ENCODE data around the gene TXNRD1.

The TXNRD1 gene

DNA sequence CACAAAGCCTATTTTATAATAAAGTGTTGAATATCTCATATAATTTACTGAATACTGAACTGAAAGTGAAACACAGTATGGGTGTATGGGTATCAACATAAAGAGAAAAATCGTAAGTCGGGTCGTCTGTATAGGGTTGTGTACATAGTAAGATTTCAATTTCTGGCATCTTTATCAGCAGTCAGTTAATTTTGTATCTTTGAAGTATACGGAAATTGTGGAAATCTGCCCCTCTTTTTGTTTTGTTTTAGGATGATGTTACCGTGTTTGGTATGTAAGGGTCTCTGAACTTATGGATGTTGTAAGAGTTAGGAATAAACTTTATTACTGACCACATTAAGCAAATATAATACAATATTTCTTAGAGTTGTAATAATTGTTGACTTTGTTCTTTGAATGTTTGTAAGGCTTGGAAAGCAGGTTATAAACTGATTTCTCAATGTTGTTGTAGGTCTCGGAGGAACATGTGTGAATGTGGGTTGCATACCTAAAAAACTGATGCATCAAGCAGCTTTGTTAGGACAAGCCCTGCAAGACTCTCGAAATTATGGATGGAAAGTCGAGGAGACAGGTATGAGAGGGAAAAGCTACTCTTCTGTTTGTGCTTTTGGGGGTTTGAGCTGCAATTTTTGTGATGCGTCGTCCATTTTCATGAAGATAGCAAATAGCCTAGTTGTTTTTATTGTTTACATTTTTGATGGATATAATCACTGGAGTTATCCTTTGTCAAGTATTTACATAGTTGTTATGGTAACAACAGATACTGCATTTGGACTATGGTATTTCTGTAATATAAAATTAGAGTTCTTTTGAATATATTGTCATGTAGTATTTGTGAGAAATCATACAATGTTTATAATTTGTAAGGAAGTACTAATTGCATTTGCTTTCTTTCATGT is 100.0 kb downstream of the TXNRD1 start (continued):
- TF ChIP-seq ZBTB49 (tag by site-specific recombination; IDR thresholded peaks at IDR 0.05; ENCODE audit: low read depth) (no peak), ZNF341 (tag by site-specific recombination; IDR thresholded peaks at IDR 0.05; ENCODE audit: low read depth) (no peak), ZNF768 (tag by site-specific recombination; IDR thresholded peaks at IDR 0.05) (no peak)

DNA sequence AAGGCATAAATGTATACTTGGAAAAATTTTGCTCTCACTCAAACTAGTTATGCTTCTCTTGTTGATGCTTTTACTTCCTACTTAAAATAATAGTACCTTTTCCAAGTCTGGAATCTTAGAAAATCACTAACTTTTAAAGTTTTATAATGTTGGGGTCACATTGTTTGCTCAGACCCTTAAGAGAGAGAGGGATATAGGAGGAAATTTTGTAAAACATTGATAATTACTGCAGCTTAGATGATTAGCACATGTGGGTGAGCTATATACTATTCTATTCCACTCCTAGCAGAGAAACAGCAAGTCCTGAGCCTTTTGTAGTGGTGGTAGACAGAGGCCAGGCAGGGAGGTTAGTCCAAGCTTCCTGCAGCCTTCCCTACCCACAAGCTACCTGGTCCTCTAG is 101.4 kb downstream of the TXNRD1 start:
- H3K36me3 ChIP-seq (ENCODE audit: control insufficient read depth in 2 of 2, insufficient read depth in 1 of 2, low read length in 2 of 2), result peaks cover 42 to 96% of the 10 kb centered on the region in 2 experiments
- TF ChIP-seq, protein P1, sequence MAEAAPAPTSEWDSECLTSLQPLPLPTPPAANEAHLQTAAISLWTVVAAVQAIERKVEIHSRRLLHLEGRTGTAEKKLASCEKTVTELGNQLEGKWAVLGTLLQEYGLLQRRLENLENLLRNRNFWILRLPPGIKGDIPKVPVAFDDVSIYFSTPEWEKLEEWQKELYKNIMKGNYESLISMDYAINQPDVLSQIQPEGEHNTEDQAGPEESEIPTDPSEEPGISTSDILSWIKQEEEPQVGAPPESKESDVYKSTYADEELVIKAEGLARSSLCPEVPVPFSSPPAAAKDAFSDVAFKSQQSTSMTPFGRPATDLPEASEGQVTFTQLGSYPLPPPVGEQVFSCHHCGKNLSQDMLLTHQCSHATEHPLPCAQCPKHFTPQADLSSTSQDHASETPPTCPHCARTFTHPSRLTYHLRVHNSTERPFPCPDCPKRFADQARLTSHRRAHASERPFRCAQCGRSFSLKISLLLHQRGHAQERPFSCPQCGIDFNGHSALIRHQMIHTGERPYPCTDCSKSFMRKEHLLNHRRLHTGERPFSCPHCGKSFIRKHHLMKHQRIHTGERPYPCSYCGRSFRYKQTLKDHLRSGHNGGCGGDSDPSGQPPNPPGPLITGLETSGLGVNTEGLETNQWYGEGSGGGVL (tag by site-specific recombination; IDR thresholded peaks at IDR 0.05), result no peak
- TF ChIP-seq ZNF174 (tag by site-specific recombination; IDR thresholded peaks at IDR 0.05) (no peak), BCL6B (tag by site-specific recombination; IDR thresholded peaks at IDR 0.05) (no peak), ZNF37A (tag by site-specific recombination; IDR thresholded peaks at IDR 0.05) (no peak), ZIC2 (tag by site-specific recombination; IDR thresholded peaks at IDR 0.05) (no peak), ZNF155 (tag by site-specific recombination; IDR thresholded peaks at IDR 0.05) (no peak), ZNF114 (tag by site-specific recombination; IDR thresholded peaks at IDR 0.05) (no peak), KLF16 (tag by site-specific recombination; IDR thresholded peaks at IDR 0.05) (no peak), ZFHX2 (tag by site-specific recombination; conservative IDR thresholded peaks at IDR 0.05) (no peak), ZNF19 (tag by site-specific recombination; IDR thresholded peaks at IDR 0.05; ENCODE audit: low read depth) (no peak), ZNF621 (tag by site-specific recombination; IDR thresholded peaks at IDR 0.05) (no peak)
- TF ChIP-seq, protein P2, sequence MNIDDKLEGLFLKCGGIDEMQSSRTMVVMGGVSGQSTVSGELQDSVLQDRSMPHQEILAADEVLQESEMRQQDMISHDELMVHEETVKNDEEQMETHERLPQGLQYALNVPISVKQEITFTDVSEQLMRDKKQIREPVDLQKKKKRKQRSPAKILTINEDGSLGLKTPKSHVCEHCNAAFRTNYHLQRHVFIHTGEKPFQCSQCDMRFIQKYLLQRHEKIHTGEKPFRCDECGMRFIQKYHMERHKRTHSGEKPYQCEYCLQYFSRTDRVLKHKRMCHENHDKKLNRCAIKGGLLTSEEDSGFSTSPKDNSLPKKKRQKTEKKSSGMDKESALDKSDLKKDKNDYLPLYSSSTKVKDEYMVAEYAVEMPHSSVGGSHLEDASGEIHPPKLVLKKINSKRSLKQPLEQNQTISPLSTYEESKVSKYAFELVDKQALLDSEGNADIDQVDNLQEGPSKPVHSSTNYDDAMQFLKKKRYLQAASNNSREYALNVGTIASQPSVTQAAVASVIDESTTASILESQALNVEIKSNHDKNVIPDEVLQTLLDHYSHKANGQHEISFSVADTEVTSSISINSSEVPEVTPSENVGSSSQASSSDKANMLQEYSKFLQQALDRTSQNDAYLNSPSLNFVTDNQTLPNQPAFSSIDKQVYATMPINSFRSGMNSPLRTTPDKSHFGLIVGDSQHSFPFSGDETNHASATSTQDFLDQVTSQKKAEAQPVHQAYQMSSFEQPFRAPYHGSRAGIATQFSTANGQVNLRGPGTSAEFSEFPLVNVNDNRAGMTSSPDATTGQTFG (tag by site-specific recombination; IDR thresholded peaks at IDR 0.05; ENCODE audit: borderline replicate concordance), result no peak
- TF ChIP-seq, protein P3, sequence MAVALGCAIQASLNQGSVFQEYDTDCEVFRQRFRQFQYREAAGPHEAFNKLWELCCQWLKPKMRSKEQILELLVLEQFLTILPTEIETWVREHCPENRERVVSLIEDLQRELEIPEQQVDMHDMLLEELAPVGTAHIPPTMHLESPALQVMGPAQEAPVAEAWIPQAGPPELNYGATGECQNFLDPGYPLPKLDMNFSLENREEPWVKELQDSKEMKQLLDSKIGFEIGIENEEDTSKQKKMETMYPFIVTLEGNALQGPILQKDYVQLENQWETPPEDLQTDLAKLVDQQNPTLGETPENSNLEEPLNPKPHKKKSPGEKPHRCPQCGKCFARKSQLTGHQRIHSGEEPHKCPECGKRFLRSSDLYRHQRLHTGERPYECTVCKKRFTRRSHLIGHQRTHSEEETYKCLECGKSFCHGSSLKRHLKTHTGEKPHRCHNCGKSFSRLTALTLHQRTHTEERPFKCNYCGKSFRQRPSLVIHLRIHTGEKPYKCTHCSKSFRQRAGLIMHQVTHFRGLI (tag by site-specific recombination; IDR thresholded peaks at IDR 0.05), result no peak
- no peaks in the 10 kb centered on the region for H3K9me3 ChIP-seq (ENCODE audit: control insufficient read depth, insufficient read depth, low read depth, low read length)
- H3K4me1 ChIP-seq (ENCODE audit: control insufficient read depth, insufficient read depth, low read length), result no peaks in the 10 kb centered on the region
- CTCF ChIA-PET, result no interaction called here
- H3K27ac ChIP-seq (ENCODE audit: extremely low read depth, low read depth, low read length), result no peak overlapping the region
- no peak overlapping the region for H3K4me3 ChIP-seq (ENCODE audit: low read depth, low read length)
- POLR2A ChIA-PET, result interaction anchor here (0.6 kb wide), 1 partner anchor 53 kb away, joined by 3 read pairs; no protein-coding TSS in a partner anchor
